Right atrium auricular region (tissue), 2 donors: Measurements from ENCODE around the gene ALPI. TPM values are rescaled to one million over a fixed set of nuclear protein-coding genes. Genes with fewer than 3 reads are reported as not detected.

Experiments used
- DNase-seq: peaks from one replicate; pipeline ENCODE4 v3.0.0-alpha.2; 2019; ENCODE audit warnings: low spot score
- H3K27ac ChIP-seq, 2 donors: fragments of 200-600 bp; sonication (generic); 1 replicate in 1 of 2; 2 replicates in 1 of 2; pipeline ENCODE4 v1.5.1; 2016 to 2019
- H3K27me3 ChIP-seq, 2 donors: fragments of 200-600 bp; sonication (generic); one replicate each; pipeline versions ENCODE4 v1.5.1 to v1.6.0; 2017 to 2019
- H3K36me3 ChIP-seq: fragments of 200-600 bp; sonication (generic); one replicate; pipeline ENCODE4 v1.5.1; 2016
- H3K4me1 ChIP-seq, 2 donors: fragments of 200-600 bp; sonication (generic); one replicate each; pipeline versions ENCODE4 v1.5.1 to v1.6.0; 2017 to 2019
- H3K4me3 ChIP-seq, 2 donors: fragments of 200-600 bp; sonication (generic); 1 replicate in 1 of 2; 2 replicates in 1 of 2; pipeline ENCODE4 v1.5.1; 2017 to 2019; ENCODE audit warnings: mild to moderate bottlenecking in 1 of 2, moderate library complexity in 1 of 2
- H3K9me3 ChIP-seq, 2 donors: fragments of 200-600 bp; sonication (generic); one replicate each; pipeline ENCODE4 v1.5.1; 2019
- total RNA-seq, 2 donors: library from RNA; depleted of rRNA; stranded (reverse); fragments of >200 nt; gene quantifications; one replicate each; pipeline ENCODE4 v1.1.0, GENCODE V29; 2016
- TF ChIP-seq, protein P1 (sequence below), 2 donors: fragments of 200-600 bp; sonication (generic); IDR thresholded peaks; one replicate each; pipeline ENCODE4 v1.5.1; 2019; ENCODE audit warnings: antibody characterized with exemption in 2 of 2

ALPI gene
- total RNA-seq, 2 donors from 2014 or later = not detected

DNA sequence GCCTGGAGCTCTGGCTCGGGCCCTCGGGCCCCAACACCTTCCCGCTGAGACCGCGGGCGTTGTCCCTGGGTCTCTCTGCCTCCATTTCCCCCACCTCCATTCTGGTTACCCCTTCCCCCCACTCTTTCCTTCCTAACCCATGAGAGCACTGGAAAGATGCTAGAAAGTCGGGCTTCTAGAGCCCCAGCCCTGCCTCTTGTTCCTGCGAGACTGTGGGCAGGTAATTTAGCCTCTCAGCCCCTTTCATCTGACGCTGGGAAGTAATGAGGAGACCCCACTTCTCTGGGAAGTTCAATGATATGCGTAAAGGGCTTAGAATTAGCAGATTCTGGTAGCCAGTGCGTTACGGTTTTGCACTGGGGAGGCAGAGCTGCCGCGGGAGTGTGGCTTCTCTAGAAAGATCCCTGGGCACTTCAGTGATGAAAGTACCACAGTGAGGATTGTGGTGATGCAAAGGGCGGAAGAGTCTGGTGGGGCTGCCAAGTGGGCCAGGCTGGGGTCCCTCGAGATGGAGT is 47.9 kb downstream of the ALPI start:
- Histone ChIP-seq H3K4me3 (peak overlapping the region; percentile 53 to 59), H3K4me1 (peaks cover 0 to 23% of the 10 kb centered on the region in 2 donors), H3K36me3 (no peaks in the 10 kb centered on the region), H3K27ac (no peak overlapping the region), H3K9me3 (no peaks in the 10 kb centered on the region), H3K27me3 (no peaks in the 10 kb centered on the region)
- TF ChIP-seq, protein P1, sequence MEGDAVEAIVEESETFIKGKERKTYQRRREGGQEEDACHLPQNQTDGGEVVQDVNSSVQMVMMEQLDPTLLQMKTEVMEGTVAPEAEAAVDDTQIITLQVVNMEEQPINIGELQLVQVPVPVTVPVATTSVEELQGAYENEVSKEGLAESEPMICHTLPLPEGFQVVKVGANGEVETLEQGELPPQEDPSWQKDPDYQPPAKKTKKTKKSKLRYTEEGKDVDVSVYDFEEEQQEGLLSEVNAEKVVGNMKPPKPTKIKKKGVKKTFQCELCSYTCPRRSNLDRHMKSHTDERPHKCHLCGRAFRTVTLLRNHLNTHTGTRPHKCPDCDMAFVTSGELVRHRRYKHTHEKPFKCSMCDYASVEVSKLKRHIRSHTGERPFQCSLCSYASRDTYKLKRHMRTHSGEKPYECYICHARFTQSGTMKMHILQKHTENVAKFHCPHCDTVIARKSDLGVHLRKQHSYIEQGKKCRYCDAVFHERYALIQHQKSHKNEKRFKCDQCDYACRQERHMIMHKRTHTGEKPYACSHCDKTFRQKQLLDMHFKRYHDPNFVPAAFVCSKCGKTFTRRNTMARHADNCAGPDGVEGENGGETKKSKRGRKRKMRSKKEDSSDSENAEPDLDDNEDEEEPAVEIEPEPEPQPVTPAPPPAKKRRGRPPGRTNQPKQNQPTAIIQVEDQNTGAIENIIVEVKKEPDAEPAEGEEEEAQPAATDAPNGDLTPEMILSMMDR (IDR thresholded peaks at IDR 0.05) = no peak
- no peak for DNase-seq

DNA sequence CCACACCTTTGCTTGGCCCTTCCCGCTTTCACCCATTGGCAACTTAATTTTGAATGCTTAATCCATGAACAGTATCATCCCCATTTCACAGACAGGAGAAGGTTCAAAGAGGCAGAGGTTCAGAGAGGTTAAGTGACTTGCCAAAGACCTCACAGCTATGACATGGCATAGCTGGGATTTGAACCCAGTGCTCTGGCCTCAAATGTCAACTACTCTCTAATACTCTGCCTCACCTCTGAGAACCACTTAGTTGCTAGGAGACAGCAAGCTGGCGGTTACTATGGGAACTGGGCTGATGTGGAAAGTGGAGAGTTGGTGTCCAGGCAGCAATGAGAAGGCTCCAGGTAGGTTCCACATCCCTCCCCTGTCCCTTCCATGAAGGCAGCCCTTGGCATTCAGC is 48.5 kb downstream of the ALPI start:
- Histone ChIP-seq H3K36me3 (no peaks in the 10 kb centered on the region), H3K4me1 (peaks cover 0 to 23% of the 10 kb centered on the region in 2 donors), H3K27ac (no peak overlapping the region), H3K27me3 (no peaks in the 10 kb centered on the region), H3K9me3 (no peaks in the 10 kb centered on the region), H3K4me3 (no peak overlapping the region)
- no peak for DNase-seq
- TF ChIP-seq, protein P1 (IDR thresholded peaks at IDR 0.05) = no peak

DNA sequence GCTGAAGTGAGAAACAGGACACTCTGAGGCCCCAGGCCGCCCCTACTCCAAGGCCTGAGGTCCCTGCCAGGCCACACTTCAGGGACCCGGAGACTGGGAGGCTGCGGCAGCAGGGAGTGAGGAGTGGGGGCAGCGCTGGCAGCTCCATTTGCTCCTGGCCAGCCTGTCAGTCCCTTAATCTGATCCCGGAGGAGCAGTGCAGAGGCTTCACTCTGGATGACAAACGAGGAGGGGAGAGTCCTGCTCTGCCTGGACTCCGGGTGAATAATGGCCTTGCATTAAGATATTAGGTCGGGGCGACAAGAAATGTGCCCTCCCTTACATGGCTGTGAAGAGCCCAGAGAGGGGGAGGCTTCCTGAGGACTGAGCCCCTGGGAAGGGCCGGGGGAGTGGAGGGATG is 49.9 kb downstream of the ALPI start:
- no peak overlapping the region for H3K27ac ChIP-seq
- H3K9me3 ChIP-seq = no peaks in the 10 kb centered on the region
- no peak for DNase-seq
- no peaks in the 10 kb centered on the region for H3K36me3 ChIP-seq
- peaks cover 0 to 23% of the 10 kb centered on the region in 2 donors for H3K4me1 ChIP-seq
- H3K4me3 ChIP-seq = no peak overlapping the region
- TF ChIP-seq, protein P1 (IDR thresholded peaks at IDR 0.05) = no peak
- no peaks in the 10 kb centered on the region for H3K27me3 ChIP-seq

DNA sequence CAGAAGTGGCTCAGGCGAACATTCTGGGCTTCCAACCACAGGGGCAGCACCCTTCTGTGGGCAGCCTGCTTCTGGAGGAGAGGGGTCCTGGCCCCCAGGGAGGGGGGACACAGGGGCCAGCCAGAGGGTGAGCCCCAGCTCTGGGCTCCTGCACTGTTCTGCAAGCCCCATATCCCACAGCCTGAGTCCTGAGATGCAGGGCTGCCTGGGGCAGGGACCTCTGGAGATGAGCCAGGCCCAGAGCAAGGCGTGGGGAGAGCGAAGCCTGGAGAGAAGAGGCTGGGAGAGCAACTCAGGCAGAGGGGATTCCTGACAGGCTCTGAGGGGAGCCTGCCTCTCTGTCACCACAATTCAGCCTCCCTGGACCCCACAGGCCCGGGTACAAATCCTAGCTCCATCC is 50.8 kb downstream of the ALPI start:
- Histone ChIP-seq H3K36me3 (no peaks in the 10 kb centered on the region), H3K4me3 (no peak overlapping the region), H3K9me3 (no peaks in the 10 kb centered on the region), H3K4me1 (peaks cover 0 to 20% of the 10 kb centered on the region in 2 donors), H3K27me3 (no peaks in the 10 kb centered on the region), H3K27ac (no peak overlapping the region)
- TF ChIP-seq, protein P1 (IDR thresholded peaks at IDR 0.05) = no peak
- DNase-seq = no peak

DNA sequence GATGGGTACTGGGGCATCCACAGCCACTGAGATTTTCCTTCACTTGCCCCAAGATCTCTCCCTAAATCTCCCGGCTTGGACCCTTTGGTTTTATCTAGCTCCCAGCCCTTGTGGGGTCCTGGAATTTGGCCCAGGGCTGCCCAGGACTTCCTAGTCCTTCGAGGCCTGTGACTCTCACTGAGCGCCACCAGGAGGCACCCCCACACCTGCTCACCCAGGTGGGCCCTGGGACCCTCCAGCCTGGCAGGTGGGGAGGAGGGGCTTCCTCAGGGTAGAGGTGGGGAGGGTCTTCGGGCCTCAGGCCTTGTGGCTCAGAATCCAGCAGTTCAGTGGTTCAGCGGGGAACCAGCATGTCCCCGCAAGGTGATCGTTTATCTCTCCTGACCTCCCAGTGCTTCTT is 52.3 kb downstream of the ALPI start:
- no peaks in the 10 kb centered on the region for H3K27me3 ChIP-seq
- TF ChIP-seq, protein P1 (IDR thresholded peaks at IDR 0.05) = no peak
- H3K27ac ChIP-seq = no peak overlapping the region
- peaks cover 0 to 6% of the 10 kb centered on the region in 2 donors for H3K4me1 ChIP-seq
- no peak for DNase-seq
- H3K9me3 ChIP-seq = no peaks in the 10 kb centered on the region
- no peaks in the 10 kb centered on the region for H3K36me3 ChIP-seq
- H3K4me3 ChIP-seq = no peak overlapping the region

Other genes with a start within 250 kb of the ALPI start
- gene ALPP, start 77.4 kb upstream of the ALPI start, total RNA-seq = not detected
- gene ALPG, start 49.3 kb upstream of the ALPI start, total RNA-seq = not detected
- gene ECEL1, start 31.7 kb downstream of the ALPI start, total RNA-seq = not detected
- under 1 TPM in 1 of 2 donors, not detected in 1; 0.20 TPM for gene PRSS56, start 64.2 kb downstream of the ALPI start, total RNA-seq
- under 1 TPM in 1 of 2 donors, not detected in 1; 0.19 TPM for gene CHRND, start 70.0 kb downstream of the ALPI start, total RNA-seq
- not detected for gene CHRNG, start 83.5 kb downstream of the ALPI start, total RNA-seq
- gene TIGD1, start 94.4 kb downstream of the ALPI start, total RNA-seq = 1 to 10 TPM; 1.7 to 2.0 TPM
- 10 to 100 TPM; 23.3 to 23.4 TPM for gene EIF4E2, start 94.5 kb downstream of the ALPI start, total RNA-seq
- gene EFHD1, start 177.5 kb downstream of the ALPI start, total RNA-seq = 10 to 100 TPM; 11.4 to 11.5 TPM
- gene GIGYF2, start 241.2 kb downstream of the ALPI start, total RNA-seq = 10 to 100 TPM; 48.4 to 57.1 TPM